Measurements from ENCODE around the gene SLC22A7.

Gene SLC22A7

GRCh38 chr6:43290339-43290904 lies 7.6 kb upstream of the SLC22A7 start:
- no peak for TF ChIP-seq CTCF (IDR thresholded peaks at IDR 0.05; ENCODE audit: insufficient read depth, low read depth, low read length, missing control alignments)
- DNase-seq (ENCODE audit: low read depth) = no peak
- H3K4me3 ChIP-seq (ENCODE audit: low read depth, low read length) = no peak overlapping the region

GRCh38 chr6:43290905-43291355 lies 7.1 kb upstream of the SLC22A7 start:
- no peak for DNase-seq (ENCODE audit: low read depth)
- no peak for TF ChIP-seq CTCF (IDR thresholded peaks at IDR 0.05; ENCODE audit: insufficient read depth, low read depth, low read length, missing control alignments)
- H3K4me3 ChIP-seq (ENCODE audit: low read depth, low read length) = no peak overlapping the region

DNA sequence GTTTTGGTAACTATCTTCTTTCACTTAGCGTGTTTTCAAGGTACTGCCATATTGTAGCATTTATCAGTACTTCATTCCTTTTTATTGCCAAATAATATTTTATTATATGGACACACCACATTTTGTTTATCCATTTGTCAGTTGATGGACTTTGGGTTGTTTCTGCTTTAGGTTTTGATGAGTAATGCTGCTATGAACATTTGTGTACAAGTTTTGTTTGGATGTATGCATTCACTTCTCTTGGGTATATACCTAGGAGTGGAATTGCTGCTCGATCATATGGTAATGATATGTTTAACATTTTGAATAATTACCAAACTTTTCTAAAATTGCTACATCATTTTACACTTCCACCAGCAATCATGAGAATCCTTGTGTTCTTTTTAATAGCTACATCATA lies 6.4 kb upstream of the SLC22A7 start:
- no peak for TF ChIP-seq CTCF (IDR thresholded peaks at IDR 0.05; ENCODE audit: insufficient read depth, low read depth, low read length, missing control alignments)
- no peak for DNase-seq (ENCODE audit: low read depth)

GRCh38 chr6:43292341-43292740 lies 5.7 kb upstream of the SLC22A7 start:
- H3K4me3 ChIP-seq (ENCODE audit: low read depth, low read length) = no peak overlapping the region
- DNase-seq (ENCODE audit: low read depth) = no peak
- TF ChIP-seq CTCF (IDR thresholded peaks at IDR 0.05; ENCODE audit: insufficient read depth, low read depth, low read length, missing control alignments) = no peak

More for the DNA sequence above, 6.4 kb upstream of the SLC22A7 start:
- H3K4me3 ChIP-seq (ENCODE audit: low read depth, low read length) = no peak overlapping the region

DNA sequence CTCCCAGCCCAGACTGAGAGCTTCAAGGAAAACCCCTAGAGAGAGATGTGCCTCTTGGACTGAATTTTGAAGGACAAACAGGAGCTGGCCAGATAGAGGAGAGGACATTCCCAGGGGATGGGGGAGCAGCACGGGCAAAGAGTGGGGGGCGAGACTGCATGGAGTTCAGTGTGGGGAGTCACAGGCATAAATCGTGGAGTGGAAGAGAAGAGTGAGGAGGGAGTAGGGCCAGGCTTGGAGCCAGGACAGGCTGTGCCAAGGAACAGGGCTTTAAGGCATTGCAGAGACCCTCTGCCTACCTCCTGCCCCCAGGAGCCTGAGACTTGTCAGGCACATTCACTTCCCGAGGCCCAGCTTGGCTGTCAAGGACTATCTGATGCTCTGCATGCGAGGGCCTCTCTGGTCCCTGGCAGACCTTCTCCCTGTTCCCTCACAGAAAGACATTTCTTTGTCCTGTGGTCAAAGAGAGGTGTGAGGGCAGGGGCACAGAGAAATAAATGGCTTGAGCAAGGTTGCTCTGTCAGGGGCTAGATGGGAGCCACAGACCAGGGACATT lies 5.2 kb upstream of the SLC22A7 start:
- no peak for TF ChIP-seq CTCF (IDR thresholded peaks at IDR 0.05; ENCODE audit: insufficient read depth, low read depth, low read length, missing control alignments)
- no peak overlapping the region for H3K4me3 ChIP-seq (ENCODE audit: low read depth, low read length)
- no peak for DNase-seq (ENCODE audit: low read depth)

DNA sequence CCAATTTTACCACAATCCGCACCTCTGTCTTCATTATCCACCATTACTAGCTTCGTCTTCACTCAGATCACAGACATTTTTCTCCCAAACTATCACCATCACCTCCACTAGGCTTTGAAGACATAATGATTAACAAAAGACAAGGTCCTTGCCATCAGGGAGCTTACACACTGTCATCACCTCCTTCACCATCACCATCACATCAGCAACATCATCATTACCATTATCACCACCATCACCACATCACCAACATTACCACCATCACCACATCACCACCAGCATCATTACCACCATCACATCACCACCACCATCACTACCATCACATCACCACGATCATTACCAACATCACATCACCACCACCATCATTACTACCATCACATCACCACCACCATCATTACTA lies 4.4 kb upstream of the SLC22A7 start:
- H3K4me3 ChIP-seq (ENCODE audit: low read depth, low read length) = no peak overlapping the region
- DNase-seq (ENCODE audit: low read depth) = no peak
- TF ChIP-seq CTCF (IDR thresholded peaks at IDR 0.05; ENCODE audit: insufficient read depth, low read depth, low read length, missing control alignments) = no peak

DNA sequence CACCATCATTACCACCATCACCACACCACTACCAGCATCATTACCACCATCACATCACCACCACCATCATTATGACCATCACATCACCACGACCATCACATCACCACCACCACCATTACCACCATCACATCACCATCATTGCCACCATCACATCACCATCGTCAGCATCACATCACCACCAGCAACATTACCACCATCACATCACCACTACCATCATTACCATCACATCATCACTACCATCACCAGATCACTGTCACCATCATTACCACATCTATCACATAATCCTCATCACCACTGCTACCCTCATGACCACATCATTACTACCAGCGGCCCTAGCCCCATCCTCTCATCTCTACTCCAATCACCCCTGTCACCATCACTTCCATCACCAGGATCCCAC lies 3.5 kb upstream of the SLC22A7 start:
- TF ChIP-seq CTCF (IDR thresholded peaks at IDR 0.05; ENCODE audit: insufficient read depth, low read depth, low read length, missing control alignments) = no peak
- DNase-seq (ENCODE audit: low read depth) = no peak
- H3K4me3 ChIP-seq (ENCODE audit: low read depth, low read length) = no peak overlapping the region
